GM19238 (cell line): ENCODE measurements around the gene WDR86.

Experiments used
- DNase-seq: peaks from one replicate; pipeline ENCODE4 v3.0.0; 2011; ENCODE audit warnings: low spot score; ENCODE audit not compliant: insufficient read length

WDR86 gene

GRCh38 chr7:151408498-151408838 is 1.4 kb downstream of the WDR86 start:
- DNase-seq = no peak

GRCh38 chr7:151406886-151407583 is 2.8 kb downstream of the WDR86 start:
- DNase-seq = no peak

- DNase-seq = no peak
Observed at GRCh38 chr7:151406051-151406875, 3.6 kb downstream of the WDR86 start.

- DNase-seq = no peak
Observed at GRCh38 chr7:151405588-151405987, 4.2 kb downstream of the WDR86 start.

- DNase-seq = no peak
Observed at GRCh38 chr7:151405056-151405455, 4.8 kb downstream of the WDR86 start.

GRCh38 chr7:151404216-151405011 is 5.4 kb downstream of the WDR86 start:
- DNase-seq = no peak

GRCh38 chr7:151403764-151404163 is 6.1 kb downstream of the WDR86 start:
- no peak for DNase-seq

- no peak for DNase-seq
Observed at GRCh38 chr7:151402029-151402835, 7.6 kb downstream of the WDR86 start.

- DNase-seq = no peak
Observed at GRCh38 chr7:151400626-151401315, 9.1 kb downstream of the WDR86 start.

- no peak for DNase-seq
Observed at GRCh38 chr7:151399906-151400305, 9.9 kb downstream of the WDR86 start.

GRCh38 chr7:151399305-151399601 is 10.6 kb downstream of the WDR86 start:
- no peak for DNase-seq

GRCh38 chr7:151398446-151399304 is 11.2 kb downstream of the WDR86 start:
- DNase-seq = no peak

- no peak for DNase-seq
Observed at GRCh38 chr7:151397026-151397425, 12.8 kb downstream of the WDR86 start.

GRCh38 chr7:151396328-151396970 is 13.4 kb downstream of the WDR86 start:
- DNase-seq = no peak

GRCh38 chr7:151395036-151395367 is 14.8 kb downstream of the WDR86 start:
- no peak for DNase-seq

GRCh38 chr7:151394076-151395035 is 15.5 kb downstream of the WDR86 start:
- no peak for DNase-seq

GRCh38 chr7:151393031-151393977 is 16.5 kb downstream of the WDR86 start:
- no peak for DNase-seq
